ENCODE measurements around the gene ACAD10.

GRCh38 chr12:111803038-111803626 lies 117.3 kb downstream of the ACAD10 start:
- TF ChIP-seq CTCF (IDR thresholded peaks at IDR 0.05), result no peak
- TF ChIP-seq POLR2A (IDR thresholded peaks at IDR 0.05), result no peak

All from adrenal gland (tissue), 5 donors.